Mesothelial cell of epicardium (in vitro differentiated cells): Measurements from ENCODE around the gene KDM2A. TPM values are rescaled to one million over a fixed set of nuclear protein-coding genes. Genes with fewer than 3 reads are reported as not detected.

Source experiments
- DNase-seq, 2 experiments: peaks; one replicate each; pipeline ENCODE4 v3.0.0; 2021; ENCODE audit warnings: low spot score in 2 of 2; ENCODE audit not compliant: unreplicated experiment in 2 of 2
- H3K27ac Mint-ChIP-seq: 2 replicates; pipeline ENCODE4 v1.8.0; 2021; ENCODE audit warnings: mixed read lengths
- H3K27me3 Mint-ChIP-seq: 2 replicates; pipeline ENCODE4 v1.8.0; 2021; ENCODE audit warnings: low read depth, mixed read lengths
- H3K36me3 Mint-ChIP-seq: 2 replicates; pipeline ENCODE4 v1.8.0; 2021; ENCODE audit warnings: mixed read lengths
- H3K4me1 Mint-ChIP-seq: 2 replicates; pipeline ENCODE4 v1.8.0; 2021; ENCODE audit warnings: mixed read lengths
- H3K4me3 Mint-ChIP-seq: 2 replicates; pipeline ENCODE4 v1.8.0; 2021; ENCODE audit warnings: mild to moderate bottlenecking, moderate library complexity, mixed read lengths
- H3K9me3 Mint-ChIP-seq: 2 replicates; pipeline ENCODE4 v1.8.0; 2021; ENCODE audit warnings: mixed read lengths
- total RNA-seq: library from RNA; stranded (reverse); gene quantifications from 3 replicates; pipeline ENCODE4 v1.2.1, GENCODE V29; 2021
- TF ChIP-seq, protein P1 (sequence below): fragments of 200-600 bp; sonication (generic); IDR thresholded peaks from one replicate; pipeline ENCODE4 v1.5.0; 2021; ENCODE audit warnings: antibody characterized with exemption; ENCODE audit not compliant: unreplicated experiment

The KDM2A gene
- total RNA-seq, 1 donor from 2014 or later = 142 TPM

DNA sequence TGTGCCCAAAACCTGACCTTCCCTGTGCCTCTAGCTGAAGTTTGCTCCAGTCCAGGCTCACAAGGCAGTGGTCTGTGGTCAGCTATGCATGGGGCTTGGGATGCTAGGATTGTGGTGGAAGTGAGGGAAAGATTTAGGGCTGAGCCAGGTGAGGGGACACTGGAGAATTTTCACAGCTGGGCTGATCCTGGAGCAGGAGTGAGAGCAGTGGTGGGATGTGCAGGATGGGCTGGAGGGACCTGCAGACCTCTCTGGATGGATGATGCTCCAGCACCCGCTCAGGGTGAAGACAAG is 23.9 kb upstream of the KDM2A start:
- H3K4me3 Mint-ChIP-seq = no peak overlapping the region
- no peaks in the 10 kb centered on the region for H3K4me1 Mint-ChIP-seq
- no peak for DNase-seq
- no peak overlapping the region for H3K27ac Mint-ChIP-seq
- H3K36me3 Mint-ChIP-seq = no peaks in the 10 kb centered on the region
- no peaks in the 10 kb centered on the region for H3K27me3 Mint-ChIP-seq
- TF ChIP-seq, protein P1, sequence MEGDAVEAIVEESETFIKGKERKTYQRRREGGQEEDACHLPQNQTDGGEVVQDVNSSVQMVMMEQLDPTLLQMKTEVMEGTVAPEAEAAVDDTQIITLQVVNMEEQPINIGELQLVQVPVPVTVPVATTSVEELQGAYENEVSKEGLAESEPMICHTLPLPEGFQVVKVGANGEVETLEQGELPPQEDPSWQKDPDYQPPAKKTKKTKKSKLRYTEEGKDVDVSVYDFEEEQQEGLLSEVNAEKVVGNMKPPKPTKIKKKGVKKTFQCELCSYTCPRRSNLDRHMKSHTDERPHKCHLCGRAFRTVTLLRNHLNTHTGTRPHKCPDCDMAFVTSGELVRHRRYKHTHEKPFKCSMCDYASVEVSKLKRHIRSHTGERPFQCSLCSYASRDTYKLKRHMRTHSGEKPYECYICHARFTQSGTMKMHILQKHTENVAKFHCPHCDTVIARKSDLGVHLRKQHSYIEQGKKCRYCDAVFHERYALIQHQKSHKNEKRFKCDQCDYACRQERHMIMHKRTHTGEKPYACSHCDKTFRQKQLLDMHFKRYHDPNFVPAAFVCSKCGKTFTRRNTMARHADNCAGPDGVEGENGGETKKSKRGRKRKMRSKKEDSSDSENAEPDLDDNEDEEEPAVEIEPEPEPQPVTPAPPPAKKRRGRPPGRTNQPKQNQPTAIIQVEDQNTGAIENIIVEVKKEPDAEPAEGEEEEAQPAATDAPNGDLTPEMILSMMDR = peak; percentile 6
- no peaks in the 10 kb centered on the region for H3K9me3 Mint-ChIP-seq

DNA sequence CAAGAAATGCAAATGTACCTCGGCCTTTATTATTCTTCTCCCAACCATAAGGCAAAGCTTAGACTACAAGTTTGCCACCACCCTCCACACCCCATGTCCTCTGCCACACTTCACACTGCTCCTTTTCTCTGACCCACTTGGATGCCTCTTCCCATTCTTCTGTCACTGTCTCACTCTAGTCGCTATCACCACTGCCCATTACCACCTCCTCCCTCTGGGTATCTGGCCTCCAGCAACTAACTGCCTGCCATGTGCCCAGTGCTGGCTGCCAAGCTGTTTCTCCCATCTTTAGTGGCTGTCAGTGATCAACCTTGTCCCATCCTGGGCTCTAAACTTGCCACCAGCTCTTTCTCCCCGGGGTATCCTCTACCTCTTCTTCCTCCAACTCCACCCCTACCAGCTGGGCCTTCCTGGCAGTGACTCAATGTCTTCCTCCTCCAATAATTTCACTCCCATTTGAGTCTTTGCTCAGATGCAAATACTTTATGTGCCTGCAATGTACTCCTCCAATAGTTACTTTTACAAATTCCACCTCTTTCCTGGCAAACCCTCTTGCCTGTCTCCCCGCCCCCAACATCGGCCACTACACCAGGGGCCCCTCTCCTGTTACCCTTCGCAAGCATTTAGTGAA is 20.1 kb upstream of the KDM2A start:
- TF ChIP-seq, protein P1 = no peak
- H3K4me1 Mint-ChIP-seq = peaks cover 3% of the 10 kb centered on the region
- H3K9me3 Mint-ChIP-seq = no peaks in the 10 kb centered on the region
- DNase-seq = no peak
- no peak overlapping the region for H3K4me3 Mint-ChIP-seq
- H3K27ac Mint-ChIP-seq = no peak overlapping the region
- H3K36me3 Mint-ChIP-seq = no peaks in the 10 kb centered on the region
- no peaks in the 10 kb centered on the region for H3K27me3 Mint-ChIP-seq

DNA sequence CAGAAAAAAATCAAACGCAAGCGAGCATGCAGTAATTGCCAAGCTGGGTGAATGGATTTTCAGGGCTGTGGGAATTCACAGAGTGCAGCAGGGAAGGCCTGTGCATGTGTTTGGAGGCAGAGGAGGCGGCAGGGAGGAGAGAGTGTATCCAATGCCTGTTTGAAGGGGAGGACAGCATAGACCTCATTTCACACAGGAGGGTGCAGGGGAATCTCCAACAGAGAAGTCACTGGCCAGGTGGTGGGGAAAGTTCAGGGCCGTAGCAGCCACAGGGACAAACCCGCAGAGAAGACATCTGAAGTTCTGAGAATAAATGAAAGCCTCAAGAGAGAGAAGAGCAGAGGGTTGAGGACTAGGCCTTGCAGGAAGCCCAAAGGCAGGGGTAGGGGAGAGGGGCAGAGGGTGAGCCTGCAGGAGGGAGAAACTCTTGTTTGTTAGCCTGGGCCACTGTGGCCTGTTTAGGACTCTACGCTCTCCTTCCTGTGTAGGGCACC is 19.2 kb upstream of the KDM2A start:
- TF ChIP-seq, protein P1 = no peak
- no peaks in the 10 kb centered on the region for H3K27me3 Mint-ChIP-seq
- H3K27ac Mint-ChIP-seq = no peak overlapping the region
- no peaks in the 10 kb centered on the region for H3K36me3 Mint-ChIP-seq
- H3K9me3 Mint-ChIP-seq = no peaks in the 10 kb centered on the region
- peaks cover 4% of the 10 kb centered on the region for H3K4me1 Mint-ChIP-seq
- no peak overlapping the region for H3K4me3 Mint-ChIP-seq
- no peak for DNase-seq

DNA sequence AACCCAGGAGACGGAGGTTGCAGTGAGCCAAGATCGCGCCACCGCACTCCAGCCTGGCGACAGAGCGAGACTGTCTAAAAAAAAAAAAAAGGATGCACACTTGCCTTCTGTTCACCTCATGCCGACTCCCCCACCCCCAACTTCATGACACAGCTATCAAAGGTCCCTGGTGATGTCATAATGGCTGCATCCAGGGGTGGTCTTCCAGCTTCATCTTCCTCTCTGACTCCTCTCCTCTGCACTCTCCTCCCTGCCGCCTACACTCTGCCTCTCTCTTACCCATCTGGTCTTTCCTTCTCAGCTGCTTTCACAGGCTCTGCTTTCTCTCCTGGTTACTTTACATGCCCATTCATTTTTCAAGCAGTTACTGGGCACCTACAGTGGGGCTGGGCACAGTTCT is 16.4 kb upstream of the KDM2A start:
- H3K4me3 Mint-ChIP-seq = no peak overlapping the region
- no peaks in the 10 kb centered on the region for H3K27me3 Mint-ChIP-seq
- no peaks in the 10 kb centered on the region for H3K36me3 Mint-ChIP-seq

DNA sequence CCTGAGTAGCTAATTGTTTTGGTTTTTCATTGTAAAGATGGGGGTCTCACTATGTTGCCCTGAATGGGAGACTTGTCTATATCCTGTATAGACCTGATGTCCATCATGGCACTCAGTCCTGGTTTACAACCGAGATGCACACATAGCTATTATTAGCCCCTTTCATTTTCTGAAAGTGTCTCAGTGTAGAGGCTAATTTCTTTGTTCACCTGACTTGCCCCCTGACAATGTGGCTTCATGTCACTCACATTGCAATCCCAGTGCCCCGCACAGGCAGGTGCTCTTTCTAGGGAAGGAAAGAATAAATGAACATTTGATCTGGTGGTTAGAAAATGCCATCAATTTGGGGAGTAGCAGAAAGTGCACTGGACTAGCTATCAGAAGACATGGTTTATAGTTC is 13.1 kb upstream of the KDM2A start:
- H3K9me3 Mint-ChIP-seq = no peaks in the 10 kb centered on the region
- H3K36me3 Mint-ChIP-seq = no peaks in the 10 kb centered on the region
- no peaks in the 10 kb centered on the region for H3K27me3 Mint-ChIP-seq
- DNase-seq = no peak
- peaks cover 3% of the 10 kb centered on the region for H3K4me1 Mint-ChIP-seq
- H3K27ac Mint-ChIP-seq = no peak overlapping the region
- TF ChIP-seq, protein P1 = no peak
- H3K4me3 Mint-ChIP-seq = no peak overlapping the region

More for the DNA sequence above, 16.4 kb upstream of the KDM2A start:
- TF ChIP-seq, protein P1 = no peak
- no peaks in the 10 kb centered on the region for H3K9me3 Mint-ChIP-seq
- peaks cover 4% of the 10 kb centered on the region for H3K4me1 Mint-ChIP-seq
- no peak for DNase-seq
- H3K27ac Mint-ChIP-seq = no peak overlapping the region

DNA sequence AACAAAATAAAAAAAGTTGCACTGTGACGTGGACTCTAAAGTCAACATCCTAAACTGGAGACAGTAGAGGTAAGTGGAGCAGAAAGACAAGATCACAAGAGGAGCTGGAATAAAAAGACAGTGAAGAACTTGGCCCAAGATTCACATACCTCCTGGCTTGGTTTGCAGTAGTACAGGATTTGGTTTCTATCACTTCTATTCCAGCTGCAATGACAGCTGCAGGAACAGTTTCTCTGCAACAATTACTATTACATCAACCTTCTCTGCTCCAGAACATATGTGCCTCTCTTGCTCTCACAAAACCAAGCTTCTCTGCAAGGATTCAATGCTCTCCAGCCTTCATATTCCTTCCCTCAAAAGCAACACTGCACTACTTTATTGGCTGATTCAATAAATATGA is 7.8 kb upstream of the KDM2A start:
- Mint-ChIP-seq H3K36me3 (no peaks in the 10 kb centered on the region), H3K4me3 (no peak overlapping the region), H3K27ac (no peak overlapping the region), H3K27me3 (no peaks in the 10 kb centered on the region), H3K4me1 (peaks cover 5% of the 10 kb centered on the region), H3K9me3 (no peaks in the 10 kb centered on the region)
- TF ChIP-seq, protein P1 = no peak
- no peak for DNase-seq
